IPS-18a (cell line): ENCODE data around the gene LMO2.
"Not testable (repeated sequence)": the region's sequence is repeated elsewhere in the genome, so short reads cannot be mapped to it uniquely, and the experiment has no call there.

Source experiments
- H3K27ac ChIP-seq: one replicate; pipeline ENCODE4 v1.5.1; 2013; ENCODE audit warnings: low read length
- H3K27me3 ChIP-seq: one replicate; pipeline ENCODE4 v1.6.1; 2013; ENCODE audit warnings: mild to moderate bottlenecking, low read length; ENCODE audit not compliant: control insufficient read depth, insufficient read depth
- H3K36me3 ChIP-seq: one replicate; pipeline ENCODE4 v1.6.1; 2013; ENCODE audit warnings: low read depth, low read length; ENCODE audit not compliant: control insufficient read depth
- H3K4me1 ChIP-seq: one replicate; pipeline ENCODE4 v1.6.1; 2013; ENCODE audit warnings: low read depth, low read length; ENCODE audit not compliant: control insufficient read depth
- H3K4me3 ChIP-seq: one replicate; pipeline ENCODE4 v1.5.1; 2013; ENCODE audit warnings: low read length
- H3K9ac ChIP-seq: one replicate; pipeline ENCODE4 v1.6.1; 2013; ENCODE audit warnings: mild to moderate bottlenecking, low read length, moderate library complexity
- H3K9me3 ChIP-seq: one replicate; pipeline ENCODE4 v1.6.1; 2013; ENCODE audit warnings: low read depth, low read length; ENCODE audit not compliant: control insufficient read depth

Gene LMO2

GRCh38 chr11:33828604-33829429 lies 63.1 kb downstream of the LMO2 start:
- Histone ChIP-seq H3K9ac (peak overlapping the region; percentile 30), H3K27me3 (peaks cover 37% of the 10 kb centered on the region), H3K36me3 (no peaks in the 10 kb centered on the region), H3K4me1 (no peaks in the 10 kb centered on the region), H3K27ac (no peak overlapping the region), H3K9me3 (no peaks in the 10 kb centered on the region), H3K4me3 (peak overlapping the region; percentile 75)

DNA sequence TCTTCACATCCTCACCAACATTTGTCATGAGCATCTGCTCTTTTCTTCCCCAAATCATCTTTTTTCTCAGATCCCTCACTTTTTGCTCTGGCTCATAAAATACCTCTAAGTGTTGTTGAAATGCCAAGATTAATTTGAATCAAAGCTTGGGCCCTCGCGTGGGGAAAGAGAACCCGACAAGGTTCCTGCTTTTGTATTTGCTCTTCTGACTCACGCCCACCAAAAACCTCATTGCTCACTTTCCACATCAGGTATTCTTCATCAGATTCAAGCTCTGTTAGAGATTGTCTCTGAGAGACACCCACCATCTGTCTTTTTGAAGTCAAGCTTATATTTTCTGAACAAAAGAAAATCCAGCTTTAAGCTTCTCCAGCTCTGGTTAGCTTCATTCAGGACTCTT lies 64.7 kb downstream of the LMO2 start:
- Histone ChIP-seq H3K36me3 (no peaks in the 10 kb centered on the region), H3K9ac (no peak overlapping the region), H3K4me1 (no peaks in the 10 kb centered on the region), H3K27ac (no peak overlapping the region), H3K27me3 (peaks cover 37% of the 10 kb centered on the region), H3K9me3 (no peaks in the 10 kb centered on the region), H3K4me3 (no peak overlapping the region)

DNA sequence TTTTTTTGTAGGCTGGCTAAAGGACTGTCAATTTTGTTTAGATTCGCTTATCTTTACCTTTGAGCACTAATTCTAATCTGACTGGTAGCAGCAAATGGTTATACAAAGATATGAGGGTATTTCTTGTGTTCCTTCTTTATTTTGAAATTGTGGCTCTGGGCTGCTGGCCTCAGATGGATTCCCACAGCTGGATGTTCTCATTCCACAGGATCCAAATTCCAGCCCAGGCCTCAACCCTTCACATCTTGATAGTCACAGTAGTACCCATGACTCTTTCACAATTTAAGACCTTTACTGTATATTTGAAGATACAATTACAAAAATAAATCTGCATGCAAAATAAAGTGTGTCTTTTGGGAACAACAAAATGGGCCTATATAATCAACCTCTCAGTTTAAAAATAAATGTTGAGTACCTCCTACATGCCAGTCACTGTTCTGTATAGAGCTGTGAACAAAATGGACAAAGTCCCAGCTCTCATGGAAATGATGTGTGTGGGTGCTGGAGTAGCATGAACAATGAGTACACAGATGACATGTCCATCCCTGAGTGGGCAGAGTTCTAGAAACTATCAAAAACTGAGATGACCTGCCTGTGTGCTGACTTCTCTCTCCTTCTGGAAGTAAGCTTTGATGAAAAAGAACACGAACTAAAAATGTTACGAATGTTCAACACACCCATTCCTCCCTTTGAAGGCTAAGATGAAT lies 65.9 kb downstream of the LMO2 start:
- no peak overlapping the region for H3K9ac ChIP-seq
- peaks cover 37% of the 10 kb centered on the region for H3K27me3 ChIP-seq
- H3K36me3 ChIP-seq, result no peaks in the 10 kb centered on the region
- H3K27ac ChIP-seq, result no peak overlapping the region
- H3K4me3 ChIP-seq, result no peak overlapping the region
- H3K4me1 ChIP-seq, result no peaks in the 10 kb centered on the region
- no peaks in the 10 kb centered on the region for H3K9me3 ChIP-seq

GRCh38 chr11:33822981-33823380 lies 68.9 kb downstream of the LMO2 start:
- H3K27me3 ChIP-seq, result peaks cover 18% of the 10 kb centered on the region
- not testable (repeated sequence) for H3K36me3 ChIP-seq, H3K27ac ChIP-seq, H3K9ac ChIP-seq, H3K9me3 ChIP-seq, H3K4me3 ChIP-seq, H3K4me1 ChIP-seq

GRCh38 chr11:33819278-33820035 lies 72.4 kb downstream of the LMO2 start:
- H3K27me3 ChIP-seq, result no peaks in the 10 kb centered on the region
- no peaks in the 10 kb centered on the region for H3K36me3 ChIP-seq
- no peaks in the 10 kb centered on the region for H3K4me1 ChIP-seq
- H3K9me3 ChIP-seq, result no peaks in the 10 kb centered on the region
- H3K27ac ChIP-seq, result no peak overlapping the region
- H3K9ac ChIP-seq, result no peak overlapping the region
- H3K4me3 ChIP-seq, result no peak overlapping the region
